HG03432 (cell line): ENCODE data around the gene AKNA.

Source experiments
- ATAC-seq: cut with Tn5 transposase; IDR thresholded peaks from one replicate; pipeline ENCODE4 v1.9.1; 2021; ENCODE audit warnings: mild to moderate bottlenecking, moderate library complexity; ENCODE audit not compliant: unreplicated experiment

AKNA gene

DNA sequence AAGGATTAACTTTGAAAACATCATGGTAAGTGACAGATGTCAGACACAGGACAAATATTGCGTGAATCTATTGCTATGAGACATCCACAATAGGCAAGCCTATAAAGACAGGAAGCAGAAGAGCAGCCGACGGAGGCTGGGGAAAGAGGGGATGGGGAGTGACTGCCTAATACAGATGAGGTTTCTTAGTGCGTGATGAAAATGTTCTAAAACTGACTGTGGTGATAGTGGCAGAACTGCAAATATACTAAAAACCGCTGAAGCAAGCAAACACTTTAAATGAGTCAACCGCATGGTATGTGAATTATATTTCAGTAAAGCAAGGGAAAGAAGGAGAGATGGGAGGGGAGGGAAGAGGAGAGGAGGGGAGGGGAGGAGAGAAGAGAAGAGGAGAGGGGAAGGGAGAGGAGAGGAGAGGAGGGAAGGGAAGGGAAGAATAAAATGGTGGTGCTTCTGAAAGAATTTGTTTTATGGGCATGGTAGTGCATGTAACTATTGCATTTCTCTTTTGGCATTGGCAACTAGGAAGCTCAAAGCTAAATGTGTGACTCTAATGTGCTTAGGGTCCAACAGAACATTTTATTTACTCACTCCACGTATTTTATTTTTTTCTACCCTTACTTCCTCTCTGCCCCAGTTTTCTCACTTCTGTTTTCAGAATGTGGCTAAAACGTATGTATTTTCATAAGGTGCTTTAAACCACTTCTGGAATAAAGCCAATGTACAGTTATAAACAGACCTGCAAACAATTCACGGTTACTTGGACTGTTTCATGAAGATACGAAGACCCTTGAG lies 21.3 kb downstream of the AKNA start:
- peak; percentile 62 for ATAC-seq

DNA sequence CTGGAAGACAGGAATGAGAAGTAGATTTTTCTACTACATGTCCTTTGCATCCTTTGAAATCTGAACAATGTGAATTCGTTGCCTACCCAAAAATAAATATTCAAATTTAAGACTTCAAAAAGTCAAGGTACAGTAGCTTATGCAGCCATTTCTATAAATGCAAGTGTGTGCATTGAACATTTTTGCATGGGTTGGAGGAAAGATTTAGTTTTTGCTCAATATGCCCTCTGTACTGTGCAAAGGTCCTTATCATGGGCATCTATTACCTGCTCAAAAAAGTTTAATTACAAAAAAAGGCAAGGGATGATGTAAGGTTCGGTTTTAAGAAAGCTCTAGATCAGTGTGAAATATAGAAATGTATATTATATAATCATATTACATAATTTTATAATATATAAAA lies 22.6 kb downstream of the AKNA start:
- no peak for ATAC-seq

DNA sequence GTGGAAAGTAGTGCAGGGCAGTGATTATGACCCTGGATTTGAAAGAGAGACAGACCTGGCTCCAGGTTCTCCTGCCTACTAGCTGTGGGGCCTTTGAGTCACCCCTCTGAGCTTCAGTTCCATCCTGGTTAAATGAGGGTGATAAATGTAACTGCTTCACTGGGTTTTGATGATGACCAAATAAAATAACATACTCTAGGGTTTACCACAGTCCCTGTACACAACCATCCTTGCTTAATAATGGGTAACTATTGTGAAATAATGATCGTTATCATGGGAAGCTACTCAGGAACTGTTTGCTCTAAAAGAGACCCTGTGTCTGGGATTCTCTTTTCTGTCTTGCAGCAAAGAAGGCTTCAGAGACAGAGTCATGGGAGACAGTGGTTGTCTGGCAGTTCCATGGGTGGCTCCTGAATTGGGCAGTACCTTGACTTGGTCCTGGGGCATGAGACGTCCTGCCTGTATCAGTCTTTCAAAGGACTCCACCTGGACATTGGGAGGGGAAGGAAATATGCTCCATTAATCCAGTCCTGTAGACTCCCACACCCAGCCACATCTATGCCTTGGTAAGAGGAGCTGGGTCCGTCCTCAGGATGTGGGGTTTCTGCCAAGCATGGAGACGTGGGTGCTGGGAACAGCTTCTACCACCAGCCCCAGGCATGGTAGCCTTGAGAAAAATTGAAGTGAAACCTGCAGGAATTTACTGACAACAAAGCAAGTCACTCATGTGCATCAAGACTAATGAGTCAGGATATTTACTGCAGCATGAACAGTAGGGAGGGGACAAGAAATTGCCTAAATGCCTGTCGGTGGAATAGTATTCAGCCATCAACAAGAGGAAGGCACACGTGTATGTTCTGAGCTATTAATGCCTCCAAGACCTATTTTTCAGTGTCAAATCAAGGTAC lies 23.4 kb downstream of the AKNA start:
- ATAC-seq, result no peak

DNA sequence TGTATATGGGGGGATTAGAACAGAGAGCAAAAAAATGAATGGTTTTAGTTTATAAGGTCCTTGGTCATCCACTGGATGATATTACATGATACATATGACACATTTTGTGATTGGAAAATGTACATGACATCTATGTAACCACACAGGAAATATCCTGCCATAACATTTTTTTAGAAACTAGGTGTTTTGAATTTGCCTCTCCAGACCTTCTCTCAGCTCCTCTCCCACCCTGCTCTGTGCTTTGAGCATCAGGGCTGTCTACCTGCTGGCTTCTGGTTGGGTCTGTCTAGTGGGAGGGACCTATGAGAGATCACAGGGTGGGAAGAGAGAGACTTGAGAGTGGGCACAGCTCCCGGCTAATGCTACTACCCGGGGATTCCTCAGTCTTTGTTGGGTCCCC lies 24.4 kb downstream of the AKNA start:
- ATAC-seq, result no peak

DNA sequence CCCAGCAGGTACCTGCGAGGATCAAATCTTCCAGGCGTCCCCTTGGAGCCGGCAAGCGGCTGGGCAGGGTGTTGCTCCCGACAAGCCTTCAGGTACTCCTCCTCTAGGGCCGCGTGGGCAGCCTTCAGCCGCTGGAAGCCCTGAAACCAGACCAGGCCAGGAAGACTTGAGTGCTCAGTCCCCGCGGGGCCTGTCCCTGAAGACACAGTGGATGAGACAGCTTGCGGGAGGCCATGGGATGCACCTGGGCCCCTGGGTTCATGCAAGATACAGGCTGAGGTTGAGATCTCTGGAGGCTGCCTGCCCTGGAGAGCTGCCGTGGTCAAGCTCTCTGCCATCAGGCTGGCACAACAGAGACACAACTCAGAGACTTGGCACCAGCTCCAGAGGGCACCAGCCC lies 25.4 kb downstream of the AKNA start:
- ATAC-seq, result no peak

DNA sequence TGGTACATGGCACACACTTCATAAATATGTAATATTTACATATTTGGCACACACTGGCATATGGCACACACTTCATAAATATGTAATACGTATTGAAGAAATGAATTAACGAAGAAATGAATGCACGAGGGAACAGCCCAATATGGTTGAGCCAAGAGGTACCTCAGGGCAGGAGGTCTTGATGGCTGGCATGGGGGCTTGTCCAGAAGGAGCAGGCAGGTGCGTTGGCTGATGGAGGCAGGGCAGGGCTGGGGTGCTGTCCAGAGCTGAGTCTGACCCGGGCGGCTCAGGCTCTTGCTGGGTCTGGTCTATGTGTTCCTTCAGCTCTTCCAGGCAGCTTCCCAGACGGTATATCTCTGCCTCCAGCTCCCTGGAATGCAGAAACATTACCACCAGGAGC lies 26.2 kb downstream of the AKNA start:
- no peak for ATAC-seq

DNA sequence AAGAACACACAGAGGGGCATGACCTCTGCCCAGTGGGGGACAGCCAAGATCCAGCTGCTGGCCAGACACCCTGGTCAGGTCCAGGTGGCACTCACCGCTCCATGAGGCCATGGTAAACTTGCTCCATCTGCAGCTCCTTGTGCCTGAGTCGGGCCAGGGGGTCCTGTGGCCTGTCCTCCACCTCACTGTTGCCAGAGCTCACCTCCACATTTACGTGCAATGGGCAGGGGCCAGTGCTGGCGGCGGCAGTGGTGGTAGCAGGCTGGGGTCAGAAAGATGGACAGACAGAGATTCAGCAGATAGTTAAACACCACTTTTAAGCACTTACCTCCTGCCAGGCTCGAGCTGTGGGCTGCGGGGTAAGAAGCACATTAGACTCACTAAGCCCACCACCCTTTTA lies 28.0 kb downstream of the AKNA start:
- no peak for ATAC-seq

DNA sequence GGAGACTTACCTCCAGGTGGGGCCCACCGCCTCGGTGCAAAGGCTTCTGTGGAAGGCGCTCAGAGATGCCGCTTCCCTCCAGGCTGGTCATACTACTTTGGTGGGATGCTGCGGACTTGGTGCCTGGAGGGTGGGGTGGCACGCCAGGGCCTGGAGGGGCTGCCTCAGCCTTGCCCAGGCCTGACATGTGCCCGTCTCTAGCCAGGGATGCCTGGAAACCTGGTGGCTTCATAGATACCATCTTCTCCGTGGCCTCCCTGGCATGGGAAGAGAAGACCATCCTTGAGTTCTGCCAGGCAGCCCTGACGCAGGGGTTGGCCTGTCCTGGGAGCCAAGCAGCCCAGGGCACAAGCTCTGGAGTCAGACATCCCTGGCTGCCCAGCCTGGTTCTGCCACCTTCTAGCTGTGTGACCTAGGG lies 29.9 kb downstream of the AKNA start:
- no peak for ATAC-seq

DNA sequence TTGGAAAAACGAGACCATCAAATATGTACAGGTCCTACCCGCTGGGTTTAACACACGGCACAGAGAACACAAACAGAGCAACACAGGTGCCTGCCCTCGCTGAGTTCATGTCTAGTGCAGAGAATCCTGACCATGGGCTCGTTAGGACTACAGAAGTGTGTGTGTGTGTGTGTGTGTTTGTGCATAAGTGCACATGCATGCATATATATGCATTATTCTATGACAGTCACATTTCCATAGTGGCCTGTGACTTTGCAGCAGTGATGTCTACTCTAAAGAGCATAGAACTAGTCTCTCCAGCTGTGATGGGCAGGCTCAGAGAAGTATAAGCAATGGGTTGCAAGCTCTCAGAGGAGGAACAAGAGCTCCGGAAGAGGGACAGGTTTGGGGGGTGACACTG lies 30.4 kb downstream of the AKNA start:
- ATAC-seq, result no peak

DNA sequence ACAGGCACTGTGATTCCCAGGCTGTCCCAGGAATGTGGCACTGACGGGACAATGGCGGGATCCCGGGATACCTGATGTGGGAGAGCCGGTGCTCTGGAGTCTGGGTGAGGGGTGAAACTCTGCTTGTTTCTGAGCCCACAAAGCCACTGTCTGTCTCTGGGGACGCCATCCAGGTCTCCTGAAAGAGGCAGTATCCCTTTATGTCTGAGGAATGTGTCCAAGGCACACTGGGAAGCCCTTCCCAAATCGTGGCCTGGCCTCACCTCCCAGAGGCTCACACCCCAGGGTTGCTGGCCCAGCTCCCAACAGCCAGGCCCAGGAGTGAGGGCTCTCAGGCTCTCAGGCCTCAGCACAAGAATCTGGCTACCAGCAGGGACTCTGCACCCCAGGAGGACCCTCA lies 31.0 kb downstream of the AKNA start:
- ATAC-seq, result no peak

DNA sequence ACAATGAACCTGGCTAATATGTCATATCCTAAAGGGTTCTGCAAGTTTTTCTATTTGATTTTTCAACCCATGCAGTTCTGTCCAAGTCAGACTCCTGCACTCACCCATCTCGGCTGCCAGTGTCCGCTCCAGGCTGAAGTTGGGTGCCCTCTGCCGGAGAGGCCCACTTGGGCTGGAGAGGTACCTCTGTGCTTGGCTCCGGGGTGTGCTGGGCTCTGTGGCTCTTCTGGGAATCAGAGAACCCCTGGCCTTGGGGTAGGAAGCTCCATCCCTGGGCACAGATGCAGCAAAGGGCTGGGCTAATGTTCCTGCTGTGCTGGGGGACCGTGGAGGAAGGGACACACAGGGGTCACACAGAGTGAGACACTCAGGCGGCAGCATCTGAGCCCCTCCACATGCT lies 32.0 kb downstream of the AKNA start:
- ATAC-seq, result no peak

DNA sequence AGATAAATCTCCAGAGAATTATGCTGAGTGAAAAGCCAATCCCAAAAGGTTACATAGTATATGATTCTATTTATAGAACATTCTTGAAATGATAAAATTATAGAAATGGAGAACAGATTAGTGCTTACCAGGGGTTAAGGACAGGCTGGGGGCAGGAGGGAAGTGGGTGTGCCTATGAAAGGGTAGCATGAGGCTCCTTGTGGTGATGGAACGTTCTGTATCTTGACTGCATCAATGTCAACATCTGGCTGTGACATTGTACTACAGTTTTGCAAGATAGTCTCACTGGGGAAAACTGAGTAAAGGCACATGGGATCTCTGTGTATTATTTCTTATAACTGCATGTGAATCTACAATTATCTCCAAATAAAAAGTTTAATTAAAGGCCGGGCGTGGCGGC lies 35.9 kb downstream of the AKNA start:
- ATAC-seq, result no peak

DNA sequence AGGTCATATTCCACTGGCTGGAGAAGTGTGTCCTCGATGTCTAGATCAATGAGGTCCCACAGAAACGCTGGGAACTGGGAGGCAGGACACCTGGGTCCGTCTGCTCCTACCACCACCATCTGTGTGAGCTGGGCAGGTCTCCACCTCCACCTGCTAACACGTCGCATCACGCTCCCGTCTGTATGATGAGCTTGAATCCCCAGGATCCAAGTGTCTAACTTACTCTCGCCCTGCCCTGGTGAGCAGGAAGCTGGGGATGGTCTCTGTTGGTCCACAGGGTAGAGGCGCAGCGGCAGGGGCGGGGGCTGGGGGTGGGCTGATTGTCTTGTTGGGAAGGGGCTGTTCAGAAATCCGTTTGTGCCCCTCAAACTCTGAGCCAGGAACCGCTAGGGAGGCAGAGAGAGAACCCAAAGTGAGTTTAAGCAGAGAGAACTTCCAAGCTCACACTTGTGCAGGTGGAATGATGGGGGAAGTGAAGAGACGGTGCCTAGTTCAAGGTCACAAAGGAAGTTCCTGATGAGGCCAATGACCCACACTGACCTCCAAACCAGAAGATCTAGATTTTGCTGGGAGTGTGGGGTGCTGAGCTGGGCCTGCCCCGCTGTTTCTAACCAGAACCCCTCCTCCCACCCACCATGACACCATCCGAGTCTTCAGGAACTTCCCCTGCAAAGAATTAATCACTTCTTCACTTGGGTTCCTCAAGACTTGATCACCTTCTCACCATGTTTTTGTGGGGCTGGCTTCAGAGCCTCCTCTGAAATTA lies 37.0 kb downstream of the AKNA start:
- no peak for ATAC-seq

DNA sequence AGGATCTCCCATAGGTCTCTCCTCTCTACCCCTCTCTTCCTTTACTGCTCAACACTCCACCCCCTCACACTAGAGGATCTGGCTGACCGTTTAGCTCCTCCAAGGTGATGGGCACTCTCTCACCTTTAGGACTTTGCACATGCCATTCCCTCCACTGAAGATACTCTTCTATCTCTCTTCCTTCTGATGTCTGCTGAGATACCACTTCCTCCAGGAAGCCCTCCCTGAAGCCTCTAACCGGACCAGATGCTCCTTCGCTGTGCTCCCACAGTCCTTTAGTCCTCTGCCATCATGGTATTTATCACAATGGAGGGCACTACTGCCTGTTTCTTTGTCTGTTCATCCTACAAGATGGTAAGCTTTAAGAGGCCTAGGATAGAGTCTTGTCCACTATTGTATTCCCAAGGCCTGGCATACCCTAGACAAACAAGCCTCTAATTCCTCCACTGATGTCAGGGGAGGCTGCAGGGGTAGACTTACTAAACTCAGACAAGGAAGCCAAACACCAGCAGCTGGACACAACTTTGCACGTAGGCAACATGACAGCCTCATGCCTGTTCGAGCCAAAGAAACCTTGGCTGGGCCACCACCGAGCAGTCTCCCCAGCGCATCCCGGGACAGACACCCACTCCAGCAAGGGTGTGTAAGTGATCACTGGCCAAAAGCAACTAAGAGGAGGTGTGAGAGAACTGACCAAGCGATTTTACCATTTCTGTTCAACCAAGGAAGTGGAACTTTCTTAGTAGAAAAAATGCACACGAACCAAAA lies 37.9 kb downstream of the AKNA start:
- ATAC-seq, result no peak

DNA sequence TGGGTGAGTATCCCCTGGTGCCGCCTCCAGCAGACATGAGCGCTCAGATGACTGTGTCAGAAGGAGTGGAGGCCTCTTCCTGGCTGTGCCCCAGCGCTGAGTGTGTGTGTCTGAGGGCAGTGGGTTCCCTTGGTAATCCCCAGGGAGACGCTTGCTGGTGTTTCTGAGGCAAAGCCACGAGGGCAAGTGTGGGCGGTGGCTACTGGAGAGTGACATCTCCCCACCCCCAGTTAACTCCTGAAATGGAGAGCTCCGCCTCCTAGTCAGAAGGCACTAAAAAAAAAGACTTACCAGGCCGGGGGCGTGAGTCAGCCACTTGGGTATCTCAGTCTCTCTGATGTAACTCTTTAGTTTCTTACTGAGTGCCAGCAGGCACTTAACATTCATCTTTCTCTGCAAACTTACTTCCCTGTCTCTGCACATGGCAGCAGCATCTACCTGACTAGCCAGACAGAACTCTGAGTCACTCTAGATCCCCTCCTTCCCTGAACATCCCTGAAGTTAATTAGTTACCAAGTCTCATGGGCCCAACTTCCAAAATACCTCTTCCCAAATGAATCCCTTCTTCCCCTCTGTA lies 38.8 kb downstream of the AKNA start:
- ATAC-seq, result peak; percentile 94

DNA sequence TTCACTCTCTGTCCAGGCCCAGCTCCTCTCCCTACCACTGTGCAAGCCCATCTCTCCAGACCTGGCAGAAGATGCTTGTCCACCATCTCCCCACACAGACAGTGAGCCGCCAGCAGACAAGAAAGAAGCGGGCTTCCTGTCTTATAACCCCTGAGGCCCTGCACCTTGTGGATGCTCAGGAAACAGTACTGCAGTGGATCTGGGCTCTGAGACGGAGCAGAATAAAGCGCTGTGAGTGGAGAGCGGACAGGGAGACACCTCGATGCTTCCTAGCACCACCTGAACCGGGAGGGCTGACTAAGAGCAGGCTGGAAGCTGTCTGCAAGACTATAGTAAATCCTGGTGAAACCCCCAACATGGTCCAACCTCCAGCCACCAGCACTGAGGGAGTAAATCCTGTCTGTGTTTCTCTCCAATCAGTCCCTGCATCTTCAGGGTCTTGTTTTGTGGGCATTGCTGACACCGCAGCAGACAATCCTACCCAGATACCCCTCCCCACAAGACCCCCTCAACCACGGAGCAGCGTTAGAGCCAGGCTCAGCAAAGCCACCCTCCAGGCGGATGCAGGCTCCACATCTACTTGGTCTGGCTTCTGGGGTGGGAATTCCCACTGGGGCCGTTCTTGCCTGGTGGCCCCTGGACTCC lies 39.4 kb downstream of the AKNA start:
- no peak for ATAC-seq

DNA sequence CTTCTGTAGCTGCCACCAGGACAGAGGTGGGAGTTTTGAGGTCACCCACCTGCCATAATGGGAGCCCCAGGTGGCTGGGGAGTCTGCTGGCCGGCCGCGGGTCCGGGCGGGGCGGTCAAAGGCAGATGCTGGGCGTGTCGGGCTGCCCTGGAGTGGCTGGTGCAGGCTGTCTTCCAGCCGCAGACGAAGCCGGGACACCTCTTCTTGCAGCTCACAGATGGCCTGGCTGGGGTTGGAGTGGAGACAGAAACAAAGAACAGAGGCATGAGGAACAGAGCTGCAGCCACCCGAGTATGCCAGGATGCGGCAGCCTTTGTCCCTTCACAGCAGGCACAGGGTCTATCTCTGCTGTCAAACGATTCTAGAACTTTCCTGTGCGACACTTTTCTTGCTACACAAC lies 40.1 kb downstream of the AKNA start:
- ATAC-seq, result no peak

DNA sequence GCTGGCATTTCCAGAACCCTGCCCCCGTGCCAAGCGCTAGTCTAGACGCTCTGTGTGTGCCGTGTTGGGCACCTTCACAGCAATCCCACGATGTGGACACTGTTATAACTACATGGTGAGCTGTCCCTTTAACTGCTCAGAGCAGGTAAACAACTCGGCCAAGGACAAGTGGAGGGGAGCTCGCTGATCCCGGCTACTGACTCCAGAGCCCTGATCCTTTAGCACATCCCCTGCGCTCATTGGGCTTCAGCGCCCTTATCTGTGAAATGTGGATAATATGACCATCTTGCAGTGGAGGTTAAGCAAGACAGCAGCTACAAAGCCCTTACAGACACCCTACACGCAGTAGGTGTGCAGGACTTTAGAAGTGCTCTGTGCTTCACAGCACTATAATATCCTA lies 41.6 kb downstream of the AKNA start:
- ATAC-seq, result no peak

DNA sequence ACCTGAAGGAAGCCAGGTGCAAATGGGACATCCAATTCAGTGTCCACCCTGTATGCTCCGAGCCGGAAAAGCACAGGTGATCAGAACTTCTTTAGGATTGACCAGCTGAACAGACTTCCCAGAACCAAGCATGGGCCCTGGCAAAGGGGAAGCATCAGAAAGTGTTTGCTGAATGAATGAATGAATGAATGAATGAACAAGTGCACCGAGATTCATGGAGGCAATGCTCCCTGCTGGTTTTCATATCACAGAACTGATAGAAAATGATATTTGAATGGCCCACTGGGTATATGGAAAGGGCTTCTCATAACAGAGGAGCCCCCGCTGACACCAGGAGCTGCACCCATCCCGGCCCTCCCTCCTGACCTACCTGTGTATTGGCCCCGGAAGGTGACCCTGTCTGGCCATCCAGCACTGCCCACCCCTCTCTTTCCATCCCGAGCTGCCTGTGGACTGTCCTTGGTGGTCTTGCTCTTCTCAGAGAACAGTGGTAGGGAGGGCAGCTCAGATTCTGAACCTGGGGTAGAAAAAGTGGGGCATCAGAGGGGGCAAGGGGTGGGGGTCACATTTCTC lies 42.2 kb downstream of the AKNA start:
- ATAC-seq, result no peak

DNA sequence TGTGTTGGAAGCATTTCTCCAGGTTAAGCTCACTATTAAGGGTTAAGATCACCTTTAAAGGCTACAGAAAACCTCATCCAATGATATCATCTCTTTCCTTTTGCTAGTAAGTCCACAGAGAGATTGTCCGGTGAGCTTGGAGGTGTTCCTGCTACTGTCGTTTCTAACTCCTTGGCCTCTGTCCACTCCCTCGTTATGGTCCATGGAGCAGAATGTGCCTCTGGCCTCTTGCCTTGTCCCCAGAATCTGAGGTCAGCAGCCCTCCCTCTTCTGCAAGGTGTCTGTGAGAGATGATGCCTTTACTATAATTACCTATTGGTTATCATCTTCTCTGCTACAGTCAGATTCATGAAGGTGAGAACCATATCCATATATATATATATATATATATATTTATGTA lies 43.1 kb downstream of the AKNA start:
- ATAC-seq, result no peak
